ENCODE results near the gene HOXA6.

GRCh38 chr7:27180431-27181420 lies 33.2 kb upstream of the HOXA6 start:
- TF ChIP-seq CTCF (conservative IDR thresholded peaks at IDR 0.05) (no peak), EZH2 (IDR thresholded peaks at IDR 0.05; ENCODE audit: low read depth) (no peak)
